HepG2 (cell line): Measurements from ENCODE around the gene WBP1. TPM values are rescaled to one million over a fixed set of nuclear protein-coding genes. Genes with fewer than 3 reads are reported as not detected.
A peak's percentile ranks its signal among the peaks of the same experiment; 100 is the strongest.

Experiments used
- HNRNPLL ChIP-seq: fragments of 200-400 bp; formaldehyde crosslinking; IDR thresholded peaks from 2 replicates; pipeline ENCODE4 v1.6.1; 2017; ENCODE audit warnings: mild to moderate bottlenecking, low read depth, low read length; ENCODE audit not compliant: poor library complexity, severe bottlenecking
- ZFP37 ChIP-seq: sonication (generic); formaldehyde crosslinking; IDR thresholded peaks from 2 replicates; pipeline ENCODE4 v1.4.0; 2020; ENCODE audit warnings: missing genetic modification reagents, borderline replicate concordance
- ZNF124 ChIP-seq: sonication (generic); formaldehyde crosslinking; IDR thresholded peaks from 2 replicates; pipeline ENCODE4 v1.4.0; 2020; ENCODE audit warnings: missing genetic modification reagents
- ZNF329 ChIP-seq: sonication (generic); formaldehyde crosslinking; IDR thresholded peaks from 2 replicates; pipeline ENCODE4 v1.9.0; 2021; ENCODE audit warnings: low read depth, mild to moderate bottlenecking, missing genetic modification reagents
- ZNF547 ChIP-seq: sonication (generic); formaldehyde crosslinking; IDR thresholded peaks from 2 replicates; pipeline ENCODE4 v1.5.1; 2020; ENCODE audit warnings: mild to moderate bottlenecking, missing genetic modification reagents
- ZNF615 ChIP-seq: sonication (generic); formaldehyde crosslinking; IDR thresholded peaks from 2 replicates; pipeline ENCODE4 v1.5.0; 2020; ENCODE audit warnings: mild to moderate bottlenecking, missing genetic modification reagents, borderline replicate concordance
- polyA plus RNA-seq, 8 experiments: library from polyadenylated mRNA; depleted of rRNA in 3 of 8; stranded (reverse) in 7 of 8; unstranded in 1 of 8; fragments of >200 nt; fragmentation: Illumina TruSeq in 4 of 8; extraction: Trizol in 4 of 8; gene quantifications; 2 replicates each; pipeline versions ENCODE4 v1.2.1 to v1.2.3, GENCODE V29; 2011 to 2016; ENCODE audit warnings: low read depth in 4 of 8, missing spikeins in 1 of 8, mixed read lengths in 1 of 8; ENCODE audit not compliant: insufficient read depth in 1 of 8
- total RNA-seq, 5 experiments: library from RNA; depleted of rRNA; stranded (reverse); fragments of >200 nt; fragmentation: Illumina TruSeq; extraction: Trizol; gene quantifications; 2 replicates each; pipeline ENCODE4 v1.2.3, GENCODE V29; 2016; ENCODE audit warnings: low read depth in 1 of 5
- TF ChIP-seq, protein P1 (sequence below): IDR thresholded peaks from 2 replicates; pipeline ENCODE4 v1.6.1; 2016; ENCODE audit warnings: low read depth
- TF ChIP-seq, protein P2 (sequence below): sonication (generic); formaldehyde crosslinking; IDR thresholded peaks from 2 replicates; pipeline ENCODE4 v1.5.0; 2020; ENCODE audit warnings: mild to moderate bottlenecking, missing genetic modification reagents
- TF ChIP-seq, protein P3 (sequence below): sonication (generic); formaldehyde crosslinking; IDR thresholded peaks from 2 replicates; pipeline ENCODE4 v1.8.0; 2022; ENCODE audit warnings: mild to moderate bottlenecking, missing genetic modification reagents, borderline replicate concordance
- TF ChIP-seq, protein P4 (sequence below): sonication (generic); formaldehyde crosslinking; IDR thresholded peaks from 2 replicates; pipeline ENCODE4 v1.8.0; 2022; ENCODE audit warnings: missing genetic modification reagents, mild to moderate bottlenecking, moderate library complexity, borderline replicate concordance
- TF ChIP-seq, protein P5 (sequence below): sonication (generic); formaldehyde crosslinking; IDR thresholded peaks from 2 replicates; pipeline ENCODE4 v1.5.0; 2020; ENCODE audit warnings: missing genetic modification reagents
- TF ChIP-seq, protein P6 (sequence below): sonication (generic); formaldehyde crosslinking; IDR thresholded peaks from 2 replicates; pipeline ENCODE4 v1.5.0; 2020; ENCODE audit warnings: mild to moderate bottlenecking, missing genetic modification reagents
- TF ChIP-seq, protein P7 (sequence below): sonication (generic); formaldehyde crosslinking; IDR thresholded peaks from 2 replicates; pipeline ENCODE4 v1.5.1; 2020; ENCODE audit warnings: missing genetic modification reagents, mild to moderate bottlenecking, borderline replicate concordance

The WBP1 gene
- total and polyA plus RNA-seq, 2 of the 13 experiments (the other 11 are each of a cell fraction or from before 2014, with no cell fraction given): 38.8 to 85.7 TPM

DNA sequence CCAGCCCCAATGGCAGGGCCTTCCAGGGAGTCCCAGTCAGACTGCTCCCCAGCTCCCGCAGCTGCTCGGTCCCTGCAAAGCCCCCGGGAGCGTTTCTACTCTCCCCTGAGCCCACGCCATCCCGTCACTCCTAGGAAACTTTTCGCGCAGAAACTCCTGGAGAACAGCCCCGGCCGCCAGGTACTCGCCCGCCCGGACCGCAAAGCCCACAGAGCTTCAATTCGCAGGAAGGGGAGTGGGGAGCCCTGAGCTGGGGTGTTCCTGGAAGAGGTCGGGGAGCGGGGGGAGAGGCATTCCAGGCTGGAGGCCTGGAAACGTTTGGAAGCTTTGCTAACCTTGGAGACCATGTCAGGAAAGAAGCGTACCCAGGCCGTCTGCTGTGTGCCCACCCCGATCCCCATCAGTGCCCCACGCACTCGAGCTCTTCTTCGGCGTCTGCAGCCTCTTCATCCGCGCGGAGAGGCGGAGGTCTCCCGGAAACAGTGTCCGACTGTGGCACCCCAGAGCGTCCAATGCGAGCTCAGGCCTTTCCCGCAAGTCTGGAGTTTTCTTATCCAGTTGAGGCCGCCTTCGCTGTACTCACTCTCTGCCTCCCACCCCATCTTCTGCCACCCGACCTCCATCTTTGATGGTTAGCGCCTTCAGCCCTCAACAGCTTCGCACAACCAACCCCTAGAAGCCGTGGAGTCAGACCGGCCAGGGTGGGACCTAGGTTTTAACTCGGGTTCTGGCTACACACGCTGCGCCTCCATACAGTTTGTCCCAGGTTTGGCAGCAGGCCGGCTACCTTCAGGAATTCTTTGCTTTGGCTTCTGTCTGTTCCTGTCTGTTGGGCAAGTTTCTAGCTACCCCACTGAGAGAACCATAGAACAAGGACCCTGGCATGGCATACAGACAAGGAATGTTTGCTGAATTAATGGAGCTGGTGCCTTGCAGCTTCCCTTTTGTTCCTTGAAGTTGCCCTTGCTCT lies 45.6 kb downstream of the WBP1 start (continued):
- TF ChIP-seq, protein P1, sequence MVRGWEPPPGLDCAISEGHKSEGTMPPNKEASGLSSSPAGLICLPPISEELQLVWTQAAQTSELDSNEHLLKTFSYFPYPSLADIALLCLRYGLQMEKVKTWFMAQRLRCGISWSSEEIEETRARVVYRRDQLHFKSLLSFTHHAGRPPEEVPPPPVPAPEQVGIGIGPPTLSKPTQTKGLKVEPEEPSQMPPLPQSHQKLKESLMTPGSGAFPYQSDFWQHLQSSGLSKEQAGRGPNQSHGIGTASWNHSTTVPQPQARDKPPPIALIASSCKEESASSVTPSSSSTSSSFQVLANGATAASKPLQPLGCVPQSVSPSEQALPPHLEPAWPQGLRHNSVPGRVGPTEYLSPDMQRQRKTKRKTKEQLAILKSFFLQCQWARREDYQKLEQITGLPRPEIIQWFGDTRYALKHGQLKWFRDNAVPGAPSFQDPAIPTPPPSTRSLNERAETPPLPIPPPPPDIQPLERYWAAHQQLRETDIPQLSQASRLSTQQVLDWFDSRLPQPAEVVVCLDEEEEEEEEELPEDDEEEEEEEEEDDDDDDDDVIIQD: no peak
- no peak for TF ChIP-seq ZNF329 (CRISPR knock-in tag)
- TF ChIP-seq, protein P2, sequence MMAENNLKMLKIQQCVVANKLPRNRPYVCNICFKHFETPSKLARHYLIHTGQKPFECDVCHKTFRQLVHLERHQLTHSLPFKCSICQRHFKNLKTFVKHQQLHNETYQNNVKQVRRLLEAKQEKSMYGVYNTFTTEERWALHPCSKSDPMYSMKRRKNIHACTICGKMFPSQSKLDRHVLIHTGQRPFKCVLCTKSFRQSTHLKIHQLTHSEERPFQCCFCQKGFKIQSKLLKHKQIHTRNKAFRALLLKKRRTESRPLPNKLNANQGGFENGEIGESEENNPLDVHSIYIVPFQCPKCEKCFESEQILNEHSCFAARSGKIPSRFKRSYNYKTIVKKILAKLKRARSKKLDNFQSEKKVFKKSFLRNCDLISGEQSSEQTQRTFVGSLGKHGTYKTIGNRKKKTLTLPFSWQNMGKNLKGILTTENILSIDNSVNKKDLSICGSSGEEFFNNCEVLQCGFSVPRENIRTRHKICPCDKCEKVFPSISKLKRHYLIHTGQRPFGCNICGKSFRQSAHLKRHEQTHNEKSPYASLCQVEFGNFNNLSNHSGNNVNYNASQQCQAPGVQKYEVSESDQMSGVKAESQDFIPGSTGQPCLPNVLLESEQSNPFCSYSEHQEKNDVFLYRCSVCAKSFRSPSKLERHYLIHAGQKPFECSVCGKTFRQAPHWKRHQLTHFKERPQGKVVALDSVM (CRISPR knock-in tag): no peak
- TF ChIP-seq, protein P3, sequence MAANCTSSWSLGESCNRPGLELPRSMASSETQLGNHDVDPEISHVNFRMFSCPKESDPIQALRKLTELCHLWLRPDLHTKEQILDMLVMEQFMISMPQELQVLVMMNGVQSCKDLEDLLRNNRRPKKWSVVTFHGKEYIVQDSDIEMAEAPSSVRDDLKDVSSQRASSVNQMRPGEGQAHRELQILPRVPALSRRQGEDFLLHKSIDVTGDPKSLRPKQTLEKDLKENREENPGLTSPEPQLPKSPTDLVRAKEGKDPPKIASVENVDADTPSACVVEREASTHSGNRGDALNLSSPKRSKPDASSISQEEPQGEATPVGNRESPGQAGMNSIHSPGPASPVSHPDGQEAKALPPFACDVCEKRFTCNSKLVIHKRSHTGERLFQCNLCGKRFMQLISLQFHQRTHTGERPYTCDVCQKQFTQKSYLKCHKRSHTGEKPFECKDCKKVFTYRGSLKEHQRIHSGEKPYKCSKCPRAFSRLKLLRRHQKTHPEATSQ (CRISPR knock-in tag): no peak
- no peak for TF ChIP-seq ZNF124
- TF ChIP-seq ZNF547 (CRISPR knock-in tag): no peak
- TF ChIP-seq, protein P4, sequence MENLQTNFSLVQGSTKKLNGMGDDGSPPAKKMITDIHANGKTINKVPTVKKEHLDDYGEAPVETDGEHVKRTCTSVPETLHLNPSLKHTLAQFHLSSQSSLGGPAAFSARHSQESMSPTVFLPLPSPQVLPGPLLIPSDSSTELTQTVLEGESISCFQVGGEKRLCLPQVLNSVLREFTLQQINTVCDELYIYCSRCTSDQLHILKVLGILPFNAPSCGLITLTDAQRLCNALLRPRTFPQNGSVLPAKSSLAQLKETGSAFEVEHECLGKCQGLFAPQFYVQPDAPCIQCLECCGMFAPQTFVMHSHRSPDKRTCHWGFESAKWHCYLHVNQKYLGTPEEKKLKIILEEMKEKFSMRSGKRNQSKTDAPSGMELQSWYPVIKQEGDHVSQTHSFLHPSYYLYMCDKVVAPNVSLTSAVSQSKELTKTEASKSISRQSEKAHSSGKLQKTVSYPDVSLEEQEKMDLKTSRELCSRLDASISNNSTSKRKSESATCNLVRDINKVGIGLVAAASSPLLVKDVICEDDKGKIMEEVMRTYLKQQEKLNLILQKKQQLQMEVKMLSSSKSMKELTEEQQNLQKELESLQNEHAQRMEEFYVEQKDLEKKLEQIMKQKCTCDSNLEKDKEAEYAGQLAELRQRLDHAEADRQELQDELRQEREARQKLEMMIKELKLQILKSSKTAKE (CRISPR knock-in tag): 0 out of 2 replicates have a peak, but pooled peaks have one; percentile 2
- TF ChIP-seq ZFP37 (CRISPR knock-in tag): no peak
- TF ChIP-seq, protein P5, sequence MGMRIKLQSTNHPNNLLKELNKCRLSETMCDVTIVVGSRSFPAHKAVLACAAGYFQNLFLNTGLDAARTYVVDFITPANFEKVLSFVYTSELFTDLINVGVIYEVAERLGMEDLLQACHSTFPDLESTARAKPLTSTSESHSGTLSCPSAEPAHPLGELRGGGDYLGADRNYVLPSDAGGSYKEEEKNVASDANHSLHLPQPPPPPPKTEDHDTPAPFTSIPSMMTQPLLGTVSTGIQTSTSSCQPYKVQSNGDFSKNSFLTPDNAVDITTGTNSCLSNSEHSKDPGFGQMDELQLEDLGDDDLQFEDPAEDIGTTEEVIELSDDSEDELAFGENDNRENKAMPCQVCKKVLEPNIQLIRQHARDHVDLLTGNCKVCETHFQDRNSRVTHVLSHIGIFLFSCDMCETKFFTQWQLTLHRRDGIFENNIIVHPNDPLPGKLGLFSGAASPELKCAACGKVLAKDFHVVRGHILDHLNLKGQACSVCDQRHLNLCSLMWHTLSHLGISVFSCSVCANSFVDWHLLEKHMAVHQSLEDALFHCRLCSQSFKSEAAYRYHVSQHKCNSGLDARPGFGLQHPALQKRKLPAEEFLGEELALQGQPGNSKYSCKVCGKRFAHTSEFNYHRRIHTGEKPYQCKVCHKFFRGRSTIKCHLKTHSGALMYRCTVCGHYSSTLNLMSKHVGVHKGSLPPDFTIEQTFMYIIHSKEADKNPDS (CRISPR knock-in tag): no peak
- 0 out of 2 replicates have a peak, but pooled peaks have one; percentile 8 for TF ChIP-seq ZNF615 (CRISPR knock-in tag)
- TF ChIP-seq, protein P6, sequence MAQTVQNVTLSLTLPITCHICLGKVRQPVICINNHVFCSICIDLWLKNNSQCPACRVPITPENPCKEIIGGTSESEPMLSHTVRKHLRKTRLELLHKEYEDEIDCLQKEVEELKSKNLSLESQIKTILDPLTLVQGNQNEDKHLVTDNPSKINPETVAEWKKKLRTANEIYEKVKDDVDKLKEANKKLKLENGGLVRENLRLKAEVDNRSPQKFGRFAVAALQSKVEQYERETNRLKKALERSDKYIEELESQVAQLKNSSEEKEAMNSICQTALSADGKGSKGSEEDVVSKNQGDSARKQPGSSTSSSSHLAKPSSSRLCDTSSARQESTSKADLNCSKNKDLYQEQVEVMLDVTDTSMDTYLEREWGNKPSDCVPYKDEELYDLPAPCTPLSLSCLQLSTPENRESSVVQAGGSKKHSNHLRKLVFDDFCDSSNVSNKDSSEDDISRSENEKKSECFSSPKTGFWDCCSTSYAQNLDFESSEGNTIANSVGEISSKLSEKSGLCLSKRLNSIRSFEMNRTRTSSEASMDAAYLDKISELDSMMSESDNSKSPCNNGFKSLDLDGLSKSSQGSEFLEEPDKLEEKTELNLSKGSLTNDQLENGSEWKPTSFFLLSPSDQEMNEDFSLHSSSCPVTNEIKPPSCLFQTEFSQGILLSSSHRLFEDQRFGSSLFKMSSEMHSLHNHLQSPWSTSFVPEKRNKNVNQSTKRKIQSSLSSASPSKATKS (CRISPR knock-in tag): no peak
- no peak for TF ChIP-seq HNRNPLL
- TF ChIP-seq, protein P7, sequence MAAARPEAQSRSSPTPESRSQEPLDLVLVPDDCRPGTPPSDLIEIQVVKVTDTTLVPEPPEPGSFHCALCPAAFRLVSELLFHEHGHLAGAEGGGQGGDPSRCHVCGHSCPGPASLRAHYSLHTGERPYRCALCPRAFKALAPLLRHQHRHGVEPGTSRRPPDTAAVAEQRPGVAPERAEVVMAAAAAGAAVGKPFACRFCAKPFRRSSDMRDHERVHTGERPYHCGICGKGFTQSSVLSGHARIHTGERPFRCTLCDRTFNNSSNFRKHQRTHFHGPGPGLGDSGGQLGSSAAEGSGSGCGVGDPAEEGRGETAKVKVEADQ (CRISPR knock-in tag): peak; percentile 15
